Duodenal mucosa (tissue), 2 donors: ENCODE data around the gene DDX39B.

Experiments used
- H3K27ac ChIP-seq: one replicate; pipeline ENCODE4 v1.7.0; 2013; ENCODE audit warnings: low read depth, low read length
- H3K27me3 ChIP-seq, 2 donors: one replicate each; pipeline ENCODE4 v1.7.0; 2013; ENCODE audit warnings: low read length in 2 of 2, control low read depth in 1 of 2; ENCODE audit not compliant: insufficient read depth in 2 of 2, control insufficient read depth in 1 of 2
- H3K36me3 ChIP-seq, 2 donors: one replicate each; pipeline ENCODE4 v1.7.0; 2013; ENCODE audit warnings: low read length in 2 of 2, control low read depth in 1 of 2; ENCODE audit not compliant: insufficient read depth in 2 of 2, control insufficient read depth in 1 of 2
- H3K4me1 ChIP-seq, 2 donors: one replicate each; pipeline ENCODE4 v1.7.0; 2013; ENCODE audit warnings: low read length in 2 of 2, control low read depth in 1 of 2; ENCODE audit not compliant: insufficient read depth in 2 of 2, control insufficient read depth in 1 of 2
- H3K4me3 ChIP-seq, 2 donors: one replicate each; pipeline ENCODE4 v1.7.0; 2013; ENCODE audit warnings: low read length in 2 of 2, low read depth in 1 of 2
- H3K9ac ChIP-seq, 2 donors: one replicate each; pipeline ENCODE4 v1.7.0; 2013; ENCODE audit warnings: low read length in 2 of 2, low read depth in 1 of 2
- H3K9me3 ChIP-seq, 2 donors: one replicate each; pipeline ENCODE4 v1.7.0; 2013; ENCODE audit warnings: low read length in 2 of 2, control low read depth in 1 of 2; ENCODE audit not compliant: control insufficient read depth in 1 of 2

The DDX39B gene

DNA sequence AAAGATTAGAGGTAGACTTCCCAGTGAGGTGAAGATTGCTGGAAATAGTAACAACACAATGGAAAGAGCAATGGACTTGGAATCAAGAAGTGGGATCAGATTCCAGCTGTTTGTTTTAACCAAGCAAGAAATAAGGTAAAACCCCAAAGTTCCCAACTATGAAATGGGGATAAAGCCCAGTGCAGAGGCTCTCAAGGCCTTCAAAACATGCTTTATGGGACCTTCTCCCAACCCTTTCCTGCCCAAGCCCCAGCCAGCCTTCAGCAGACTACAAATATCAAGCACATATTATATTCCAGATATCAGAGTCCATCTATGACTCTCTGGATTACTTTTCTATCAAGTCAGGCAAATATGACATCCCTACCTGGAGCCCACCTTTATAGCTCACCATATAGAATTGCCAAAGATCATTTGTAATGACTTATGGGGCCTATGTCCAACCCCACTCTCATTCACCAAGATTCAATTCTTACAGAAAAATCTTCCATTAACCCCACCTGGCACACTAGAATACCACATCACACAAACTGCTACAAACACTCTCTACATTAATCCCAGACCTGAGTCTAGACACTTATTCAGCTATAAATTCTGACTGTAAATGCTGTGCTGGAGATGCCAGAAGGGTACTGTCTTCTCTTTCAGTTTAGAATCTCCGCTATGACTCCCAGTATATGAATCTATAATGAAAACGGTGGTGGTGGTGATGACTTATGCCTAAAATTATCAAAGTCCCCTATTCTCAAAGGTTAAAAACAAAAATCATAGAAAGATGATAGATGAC is 6.1 kb downstream of the DDX39B start:
- no peak overlapping the region for H3K9ac ChIP-seq
- H3K4me3 ChIP-seq: no peak overlapping the region
- H3K9me3 ChIP-seq: no peaks in the 10 kb centered on the region
- peaks cover 59 to 95% of the 10 kb centered on the region in 2 donors for H3K36me3 ChIP-seq
- H3K4me1 ChIP-seq: peaks cover 20 to 23% of the 10 kb centered on the region in 2 donors
- no peak overlapping the region for H3K27ac ChIP-seq
- H3K27me3 ChIP-seq: no peaks in the 10 kb centered on the region

DNA sequence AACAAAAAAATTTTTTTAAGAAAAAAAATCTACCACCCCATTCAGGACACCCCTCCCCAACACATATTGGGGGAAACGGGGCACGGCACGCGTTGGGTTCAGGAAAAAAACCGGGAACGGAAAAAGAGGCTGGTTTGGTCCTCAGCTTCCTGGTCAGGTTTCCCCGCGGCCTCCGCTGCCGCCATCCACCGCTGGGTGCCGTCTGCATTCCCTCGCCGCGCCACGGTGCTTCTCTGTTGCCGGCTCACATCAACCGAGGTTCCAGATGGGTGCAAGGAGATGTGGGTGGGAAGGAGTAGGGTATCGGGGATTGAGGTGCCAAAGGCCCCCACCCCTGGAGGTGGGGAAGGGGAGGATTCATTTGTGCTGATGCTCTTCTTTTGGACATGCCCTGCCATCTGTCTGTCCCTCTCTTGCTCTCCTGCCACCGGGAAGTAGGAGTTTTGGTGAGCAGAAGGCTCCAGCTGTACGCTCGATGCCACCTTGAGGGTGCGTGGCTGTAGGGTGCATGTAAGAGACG is 7.2 kb downstream of the DDX39B start:
- peaks cover 10 to 13% of the 10 kb centered on the region in 2 donors for H3K4me1 ChIP-seq
- no peak overlapping the region for H3K27ac ChIP-seq
- no peak overlapping the region for H3K9ac ChIP-seq
- no peaks in the 10 kb centered on the region for H3K9me3 ChIP-seq
- H3K36me3 ChIP-seq: peaks cover 62 to 96% of the 10 kb centered on the region in 2 donors
- H3K27me3 ChIP-seq: no peaks in the 10 kb centered on the region
- no peak overlapping the region for H3K4me3 ChIP-seq

DNA sequence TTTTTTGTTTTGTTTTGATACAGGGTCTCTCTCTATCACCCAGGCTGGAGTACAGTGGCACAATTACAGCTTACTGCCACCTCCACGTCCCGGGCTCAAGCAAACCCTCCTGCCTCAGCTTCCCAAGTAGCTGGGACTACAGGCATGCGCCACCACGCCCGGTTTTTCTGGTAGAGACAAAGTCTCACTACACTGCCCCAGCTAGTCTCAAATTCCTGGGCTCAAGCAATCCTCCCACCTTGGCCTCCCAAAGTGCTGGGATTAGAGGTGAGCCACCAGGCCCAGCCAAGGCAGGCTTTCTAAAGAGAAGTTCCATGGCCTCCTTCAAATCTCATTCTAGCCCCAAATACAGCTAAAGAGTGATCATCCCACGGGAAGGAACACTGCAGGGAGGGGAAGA is 7.8 kb downstream of the DDX39B start:
- Histone ChIP-seq H3K36me3 (peaks cover 56 to 93% of the 10 kb centered on the region in 2 donors), H3K27me3 (no peaks in the 10 kb centered on the region), H3K4me3 (no peak overlapping the region), H3K9me3 (no peaks in the 10 kb centered on the region), H3K27ac (no peak overlapping the region), H3K4me1 (peaks cover 4 to 7% of the 10 kb centered on the region in 2 donors), H3K9ac (no peak overlapping the region)

DNA sequence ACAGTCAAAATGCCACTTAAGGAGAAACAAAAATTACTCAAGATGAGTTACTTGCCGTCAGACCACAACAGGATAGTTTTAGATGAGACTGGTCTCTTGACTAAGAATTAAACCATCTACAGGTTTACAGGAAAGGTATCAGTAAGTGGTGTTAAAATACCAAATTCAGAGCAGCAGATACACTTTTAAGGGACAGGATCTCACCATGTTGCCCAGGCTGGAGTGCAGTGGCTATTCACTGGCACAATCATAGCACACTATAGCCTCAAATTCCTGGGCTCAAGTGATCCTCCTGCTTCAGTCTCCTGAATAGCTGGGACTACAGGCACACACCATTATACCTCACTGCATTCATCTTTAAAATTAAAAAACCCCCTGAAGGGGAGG is 8.4 kb downstream of the DDX39B start:
- Histone ChIP-seq H3K36me3 (peaks cover 51 to 87% of the 10 kb centered on the region in 2 donors), H3K4me3 (no peak overlapping the region), H3K27me3 (no peaks in the 10 kb centered on the region), H3K27ac (no peak overlapping the region), H3K4me1 (peaks cover 0 to 2% of the 10 kb centered on the region in 2 donors), H3K9ac (no peak overlapping the region), H3K9me3 (no peaks in the 10 kb centered on the region)

DNA sequence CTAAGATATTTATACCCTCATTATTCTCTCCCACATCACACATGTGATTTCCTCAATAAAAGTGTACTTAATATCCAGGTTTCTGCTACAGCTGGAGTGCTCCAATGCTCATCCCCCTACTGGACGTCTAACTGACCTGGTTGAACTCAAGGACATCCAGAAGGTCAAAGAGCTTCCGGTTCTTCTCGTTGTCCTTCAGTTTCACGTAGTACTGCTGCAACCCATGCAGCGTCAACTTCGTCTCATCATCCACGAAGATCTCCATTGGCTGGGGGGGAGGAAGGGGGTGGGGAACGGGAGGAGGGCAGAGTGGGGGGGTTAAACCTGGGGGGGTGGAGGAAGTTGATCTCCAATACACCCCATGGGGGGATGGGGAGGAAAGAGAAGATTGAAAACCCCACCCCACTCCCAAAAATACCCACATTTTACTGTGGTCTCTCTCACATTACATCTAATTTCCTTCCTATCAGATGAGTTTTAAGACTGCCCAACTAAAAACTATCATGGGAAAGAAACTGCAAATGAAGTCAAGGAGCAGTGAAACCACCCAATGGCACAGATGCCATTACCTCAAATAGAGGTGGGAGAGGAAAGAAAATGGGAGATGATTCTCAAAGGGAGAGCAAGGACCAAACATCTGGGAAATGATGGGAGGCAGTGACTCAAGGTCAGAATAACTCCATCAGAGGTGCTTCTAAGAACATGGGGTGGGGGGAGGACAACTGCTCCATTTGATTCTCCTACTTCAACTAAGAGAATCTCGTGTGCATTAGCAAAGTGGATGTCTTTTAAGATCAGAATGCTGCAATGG is 9.0 kb downstream of the DDX39B start:
- Histone ChIP-seq H3K27me3 (no peaks in the 10 kb centered on the region), H3K27ac (no peak overlapping the region), H3K4me1 (no peaks in the 10 kb centered on the region), H3K4me3 (no peak overlapping the region), H3K9ac (no peak overlapping the region), H3K36me3 (peaks cover 50 to 82% of the 10 kb centered on the region in 2 donors), H3K9me3 (no peaks in the 10 kb centered on the region)

DNA sequence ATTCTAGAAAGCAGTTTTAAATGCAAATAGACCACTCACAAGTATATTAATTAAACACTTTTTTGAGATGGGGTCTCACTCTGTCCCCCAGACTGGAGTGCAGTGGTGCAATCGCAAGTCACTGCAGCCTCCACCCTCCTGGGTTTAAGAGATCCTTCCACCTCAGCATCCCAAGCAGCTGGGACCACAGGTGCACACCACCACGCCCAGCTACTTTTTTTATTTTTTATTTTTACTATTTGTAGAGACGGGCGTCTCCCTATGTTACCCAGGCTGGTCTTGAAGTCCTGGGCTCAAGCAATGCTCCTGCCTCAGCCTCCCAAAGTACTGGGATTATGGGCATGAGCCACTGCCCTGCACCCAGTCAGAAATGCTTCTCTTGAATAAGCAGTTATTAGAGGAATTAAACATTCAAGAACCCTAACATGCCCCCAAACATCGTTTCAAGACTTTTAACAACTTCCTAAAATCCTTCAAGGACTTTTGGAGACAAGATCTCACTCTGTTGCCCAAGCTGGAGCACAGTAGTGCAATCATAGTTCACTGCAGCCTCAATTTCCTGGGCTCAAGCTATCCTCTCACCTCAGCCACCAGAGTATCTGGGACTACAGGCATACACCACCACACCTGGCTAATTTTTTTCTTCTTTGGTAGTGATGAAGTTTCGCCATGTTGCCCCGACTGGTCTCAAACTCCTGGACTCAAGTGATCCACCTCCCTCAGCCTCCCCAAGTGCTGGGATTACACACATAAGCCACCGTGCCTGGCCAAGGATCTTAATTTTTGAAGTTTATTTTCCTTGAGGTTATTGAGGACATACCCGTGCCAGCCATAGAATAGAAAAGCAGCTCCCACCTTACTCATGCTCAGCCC is 9.8 kb downstream of the DDX39B start:
- Histone ChIP-seq H3K4me3 (no peak overlapping the region), H3K9me3 (no peaks in the 10 kb centered on the region), H3K27me3 (no peaks in the 10 kb centered on the region), H3K9ac (no peak overlapping the region), H3K4me1 (no peaks in the 10 kb centered on the region), H3K36me3 (peaks cover 50 to 75% of the 10 kb centered on the region in 2 donors), H3K27ac (no peak overlapping the region)

DNA sequence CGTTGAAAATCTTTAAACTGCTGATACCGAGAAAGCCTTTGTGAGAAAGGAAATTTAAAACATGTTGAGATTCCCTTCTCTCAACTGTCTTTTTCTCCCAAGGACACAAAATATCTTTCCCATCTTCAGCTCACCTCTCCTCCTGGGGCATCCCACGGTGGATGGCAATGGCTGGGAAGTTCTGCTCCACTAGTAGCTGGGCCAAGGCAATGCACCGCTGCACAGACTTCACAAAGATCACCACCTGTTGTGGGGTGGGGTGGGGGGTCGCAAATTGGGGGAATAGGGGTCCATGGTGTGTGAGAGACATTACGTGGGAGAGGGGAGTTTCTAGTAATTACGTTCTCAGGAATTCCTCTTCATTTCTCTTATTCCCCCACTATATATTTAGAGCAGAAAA is 10.6 kb downstream of the DDX39B start:
- peaks cover 44 to 67% of the 10 kb centered on the region in 2 donors for H3K36me3 ChIP-seq
- H3K4me3 ChIP-seq: no peak overlapping the region
- no peaks in the 10 kb centered on the region for H3K27me3 ChIP-seq
- peaks cover 0 to 2% of the 10 kb centered on the region in 2 donors for H3K4me1 ChIP-seq
- no peak overlapping the region for H3K27ac ChIP-seq
- H3K9me3 ChIP-seq: no peaks in the 10 kb centered on the region
- H3K9ac ChIP-seq: no peak overlapping the region

DNA sequence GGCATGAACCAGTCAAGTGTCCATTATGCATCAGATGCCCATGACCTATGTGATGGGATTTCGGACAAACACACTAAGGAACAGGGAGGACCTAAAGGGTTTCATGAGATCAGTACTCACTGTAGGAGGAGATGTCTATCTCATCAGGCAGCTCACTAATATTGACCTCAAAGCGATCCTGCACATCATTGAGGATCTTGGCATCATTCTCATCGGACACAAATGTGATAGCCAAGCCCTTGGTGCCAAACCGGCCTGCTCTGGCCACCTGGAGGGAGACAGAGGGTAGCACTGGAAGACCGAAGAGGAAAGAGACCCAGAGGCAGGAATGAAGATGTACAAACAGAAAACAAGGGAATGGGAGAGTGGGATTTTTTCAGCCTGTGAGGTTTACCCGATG is 11.1 kb downstream of the DDX39B start:
- Histone ChIP-seq H3K9ac (no peak overlapping the region), H3K9me3 (no peaks in the 10 kb centered on the region), H3K27ac (no peak overlapping the region), H3K4me3 (no peak overlapping the region), H3K27me3 (no peaks in the 10 kb centered on the region), H3K4me1 (peaks cover 3 to 7% of the 10 kb centered on the region in 2 donors), H3K36me3 (peaks cover 39 to 62% of the 10 kb centered on the region in 2 donors)

DNA sequence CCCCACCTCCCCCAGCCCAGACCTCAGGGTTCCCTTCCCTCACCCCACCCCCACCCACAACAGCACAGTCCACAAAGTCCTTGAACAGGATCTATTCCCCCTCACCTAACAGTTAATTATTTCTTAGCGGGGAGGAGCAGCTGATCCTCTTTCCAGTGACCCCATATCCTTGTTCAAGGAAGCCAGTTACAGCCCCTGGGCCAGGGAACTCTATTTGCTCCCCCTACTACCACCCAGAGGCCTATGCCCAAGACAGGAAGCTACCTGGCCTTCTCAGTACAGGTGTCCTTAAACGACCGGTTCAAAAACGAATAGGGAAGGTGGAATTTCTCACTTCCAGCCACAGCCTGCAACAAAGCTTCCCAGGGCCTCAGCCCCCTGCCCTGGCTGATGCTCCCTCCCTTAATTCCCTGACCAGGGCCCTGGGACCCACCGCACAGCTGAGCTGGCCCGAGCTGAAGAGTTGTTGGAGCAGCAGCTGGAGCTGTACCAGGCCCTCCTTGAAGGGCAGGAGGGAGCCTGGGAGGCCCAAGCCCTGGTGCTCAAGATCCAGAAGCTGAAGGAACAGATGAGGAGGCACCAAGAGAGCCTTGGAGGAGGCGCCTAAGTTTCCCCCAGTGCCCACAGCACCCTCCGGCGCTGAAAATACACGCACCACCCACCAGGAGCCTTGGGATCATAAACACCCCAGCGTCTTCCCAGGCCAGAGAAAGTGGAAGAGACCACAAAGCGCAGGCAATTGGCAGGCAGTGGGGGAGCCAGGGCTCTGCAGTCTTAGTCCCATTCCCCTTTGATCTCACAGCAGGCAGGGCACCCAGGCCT is 12.3 kb downstream of the DDX39B start:
- H3K27ac ChIP-seq: no peak overlapping the region
- peaks cover 6 to 8% of the 10 kb centered on the region in 2 donors for H3K4me1 ChIP-seq
- H3K36me3 ChIP-seq: peaks cover 28 to 50% of the 10 kb centered on the region in 2 donors

More for the DNA sequence above, 12.3 kb downstream of the DDX39B start:
- H3K27me3 ChIP-seq: no peaks in the 10 kb centered on the region
- H3K9me3 ChIP-seq: no peaks in the 10 kb centered on the region
- H3K4me3 ChIP-seq: no peak overlapping the region
- H3K9ac ChIP-seq: no peak overlapping the region
